OCI-LY1 (cell line): ENCODE results near the gene UBR4.

Source experiments
- H2AFZ ChIP-seq: fragments of 200-600 bp; sonication (generic), shearing (Covaris generic); 2 replicates; pipeline ENCODE4 v1.6.0; 2014; ENCODE audit warnings: antibody characterized with exemption, mild to moderate bottlenecking, low read length
- H3F3A ChIP-seq: fragments of 200-600 bp; sonication (generic), shearing (Covaris generic); 2 replicates; pipeline ENCODE4 v1.6.0; 2014; ENCODE audit warnings: mild to moderate bottlenecking, antibody characterized with exemption, low read length, moderate library complexity; ENCODE audit not compliant: insufficient read depth
- H3K27ac ChIP-seq: fragments of 200-600 bp; sonication (generic); 2 replicates; pipeline ENCODE4 v1.5.1; 2014; ENCODE audit warnings: low read length, mixed run types, mild to moderate bottlenecking, low read depth; ENCODE audit not compliant: poor library complexity, severe bottlenecking
- H3K27me3 ChIP-seq: fragments of 200-600 bp; sonication (generic); 2 replicates; pipeline ENCODE4 v1.6.0; 2014; ENCODE audit warnings: antibody characterized with exemption, mild to moderate bottlenecking, low read length, moderate library complexity; ENCODE audit not compliant: insufficient read depth
- H3K36me3 ChIP-seq: fragments of 200-600 bp; sonication (generic); 2 replicates; pipeline ENCODE4 v1.6.1; 2014; ENCODE audit warnings: mild to moderate bottlenecking, antibody characterized with exemption, low read length, moderate library complexity, mixed read lengths; ENCODE audit not compliant: insufficient read depth
- H3K4me1 ChIP-seq: fragments of 200-600 bp; sonication (generic); 2 replicates; pipeline ENCODE4 v1.5.1; 2014; ENCODE audit warnings: mild to moderate bottlenecking, low read length, moderate library complexity; ENCODE audit not compliant: insufficient read depth, severe bottlenecking
- H3K4me2 ChIP-seq: fragments of 200-600 bp; sonication (generic), shearing (Covaris generic); 2 replicates; pipeline ENCODE4 v1.6.1; 2014; ENCODE audit warnings: low read length
- H3K4me3 ChIP-seq: fragments of 200-600 bp; sonication (generic); 2 replicates; pipeline ENCODE4 v1.5.1; 2014; ENCODE audit warnings: low read length, low read depth, mild to moderate bottlenecking, mixed read lengths; ENCODE audit not compliant: poor library complexity, severe bottlenecking
- H3K79me2 ChIP-seq: fragments of 200-600 bp; shearing (Covaris generic); 2 replicates; pipeline ENCODE4 v1.6.1; 2016; ENCODE audit warnings: mixed run types, low read length, mixed read lengths; ENCODE audit not compliant: insufficient read depth
- H3K9ac ChIP-seq: fragments of 200-600 bp; sonication (generic), shearing (Covaris generic); 2 replicates; pipeline ENCODE4 v1.6.1; 2014; ENCODE audit warnings: mild to moderate bottlenecking, low read length, mixed read lengths
- H3K9me2 ChIP-seq: fragments of 200-600 bp; sonication (generic), shearing (Covaris generic); 2 replicates; pipeline ENCODE4 v1.6.1; 2014; ENCODE audit warnings: low read depth, mild to moderate bottlenecking, low read length, mixed read lengths
- H3K9me3 ChIP-seq: fragments of 200-600 bp; shearing (Covaris generic); 2 replicates; pipeline ENCODE4 v1.6.1; 2014; ENCODE audit warnings: low read length, mixed read lengths
- H4K20me1 ChIP-seq: fragments of 200-600 bp; sonication (generic), shearing (Covaris generic); 2 replicates; pipeline ENCODE4 v1.6.0; 2016; ENCODE audit warnings: mild to moderate bottlenecking, low read length; ENCODE audit not compliant: insufficient read depth
- EZH2 ChIP-seq: fragments of 200-600 bp; sonication (generic), shearing (Covaris generic); IDR thresholded peaks from 2 replicates; pipeline ENCODE4 v1.8.0; 2017; ENCODE audit warnings: borderline replicate concordance, mixed run types, mild to moderate bottlenecking, antibody characterized with exemption, low read length, moderate library complexity, mixed read lengths
- TF ChIP-seq, protein P1 (sequence below): fragments of 200-600 bp; sonication (generic), shearing (Covaris generic); IDR thresholded peaks from 2 replicates; pipeline ENCODE4 v1.5.1; 2017; ENCODE audit warnings: mild to moderate bottlenecking, antibody characterized with exemption, low read length, moderate library complexity, mixed read lengths

The UBR4 gene

DNA sequence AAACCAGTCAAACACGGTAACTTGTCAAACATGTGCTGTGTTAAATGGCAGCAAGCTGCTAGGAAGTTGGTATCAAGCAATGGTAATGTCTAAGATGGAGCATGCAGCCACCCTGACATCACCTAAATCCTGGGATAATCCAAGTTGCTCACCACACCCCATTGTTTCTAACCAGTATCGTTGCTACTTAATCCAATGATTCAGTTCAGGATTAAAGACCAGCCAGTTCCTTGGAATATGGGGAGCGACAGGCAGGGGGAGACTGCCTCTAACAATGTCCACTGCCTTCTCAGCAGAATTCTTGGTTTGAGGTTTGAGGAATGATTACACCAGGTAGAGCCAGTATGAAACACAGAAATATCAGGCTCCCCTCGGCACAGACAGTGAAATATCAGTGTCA, 131.5 kb downstream of the UBR4 start:
- Histone ChIP-seq H3K79me2 (no peaks in the 10 kb centered on the region), H3K4me2 (no peak overlapping the region), H4K20me1 (no peaks in the 10 kb centered on the region), H3K36me3 (peaks cover 98% of the 10 kb centered on the region), H3K27ac (no peak overlapping the region), H3K9ac (no peak overlapping the region), H3F3A (no peaks in the 10 kb centered on the region), H3K9me2 (no peaks in the 10 kb centered on the region), H2AFZ (no peak overlapping the region), H3K27me3 (no peaks in the 10 kb centered on the region), H3K4me1 (no peaks in the 10 kb centered on the region), H3K4me3 (no peak overlapping the region), H3K9me3 (no peaks in the 10 kb centered on the region)
- TF ChIP-seq EZH2: no peak
- TF ChIP-seq, protein P1, sequence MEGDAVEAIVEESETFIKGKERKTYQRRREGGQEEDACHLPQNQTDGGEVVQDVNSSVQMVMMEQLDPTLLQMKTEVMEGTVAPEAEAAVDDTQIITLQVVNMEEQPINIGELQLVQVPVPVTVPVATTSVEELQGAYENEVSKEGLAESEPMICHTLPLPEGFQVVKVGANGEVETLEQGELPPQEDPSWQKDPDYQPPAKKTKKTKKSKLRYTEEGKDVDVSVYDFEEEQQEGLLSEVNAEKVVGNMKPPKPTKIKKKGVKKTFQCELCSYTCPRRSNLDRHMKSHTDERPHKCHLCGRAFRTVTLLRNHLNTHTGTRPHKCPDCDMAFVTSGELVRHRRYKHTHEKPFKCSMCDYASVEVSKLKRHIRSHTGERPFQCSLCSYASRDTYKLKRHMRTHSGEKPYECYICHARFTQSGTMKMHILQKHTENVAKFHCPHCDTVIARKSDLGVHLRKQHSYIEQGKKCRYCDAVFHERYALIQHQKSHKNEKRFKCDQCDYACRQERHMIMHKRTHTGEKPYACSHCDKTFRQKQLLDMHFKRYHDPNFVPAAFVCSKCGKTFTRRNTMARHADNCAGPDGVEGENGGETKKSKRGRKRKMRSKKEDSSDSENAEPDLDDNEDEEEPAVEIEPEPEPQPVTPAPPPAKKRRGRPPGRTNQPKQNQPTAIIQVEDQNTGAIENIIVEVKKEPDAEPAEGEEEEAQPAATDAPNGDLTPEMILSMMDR: no peak

DNA sequence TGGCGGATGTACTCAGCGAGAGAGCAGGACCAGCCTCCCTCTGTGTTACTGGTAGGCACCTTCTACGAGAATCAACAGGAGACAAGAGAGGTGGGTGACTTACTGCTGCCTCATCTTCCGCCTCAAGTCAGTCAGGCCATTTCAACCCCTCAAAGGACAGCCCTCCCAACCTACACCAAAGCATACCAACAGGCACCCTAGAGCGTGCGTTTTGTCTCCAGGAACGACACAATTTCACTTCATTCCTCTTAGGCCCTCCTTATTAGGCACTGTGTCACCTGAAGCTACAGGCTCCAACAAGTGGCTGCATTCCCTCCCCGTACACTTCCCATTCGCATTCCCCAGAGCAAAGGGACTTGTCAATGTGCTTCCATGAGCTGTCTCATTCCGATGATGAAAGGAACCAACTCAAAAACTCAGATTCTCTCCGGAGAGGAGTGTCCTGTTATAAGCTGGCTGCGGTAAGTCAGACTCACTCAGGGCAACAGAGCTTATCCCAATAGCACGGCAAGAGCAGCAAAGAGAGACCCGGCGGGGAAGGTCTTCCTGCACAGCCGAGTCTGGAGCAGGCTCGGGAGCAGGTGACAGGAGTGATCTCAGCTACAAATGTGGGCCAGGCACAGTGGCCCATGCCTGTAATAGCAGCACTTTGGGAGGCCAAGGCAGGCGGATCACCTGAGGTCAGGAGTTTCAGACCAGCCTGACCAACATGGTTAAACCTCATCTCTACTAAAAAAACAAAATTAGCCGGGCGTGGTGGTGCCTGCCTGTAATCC, 133.0 kb downstream of the UBR4 start:
- H3K79me2 ChIP-seq: no peaks in the 10 kb centered on the region
- TF ChIP-seq, protein P1: no peak
- no peak for TF ChIP-seq EZH2
- H3K36me3 ChIP-seq: peaks cover 95% of the 10 kb centered on the region
- H3F3A ChIP-seq: no peaks in the 10 kb centered on the region
- H3K9me2 ChIP-seq: no peaks in the 10 kb centered on the region
- H3K4me2 ChIP-seq: no peak overlapping the region
- no peaks in the 10 kb centered on the region for H4K20me1 ChIP-seq
- H3K4me3 ChIP-seq: no peak overlapping the region
- H3K9ac ChIP-seq: no peak overlapping the region
- no peaks in the 10 kb centered on the region for H3K27me3 ChIP-seq
- no peaks in the 10 kb centered on the region for H3K4me1 ChIP-seq
- H3K9me3 ChIP-seq: no peaks in the 10 kb centered on the region
- H2AFZ ChIP-seq: no peak overlapping the region
- H3K27ac ChIP-seq: no peak overlapping the region

GRCh38 chr1:19074902-19075721, 135.0 kb downstream of the UBR4 start:
- TF ChIP-seq EZH2: no peak
- TF ChIP-seq, protein P1: no peak
- Histone ChIP-seq H3K4me1 (no peaks in the 10 kb centered on the region), H3K79me2 (no peaks in the 10 kb centered on the region), H4K20me1 (no peaks in the 10 kb centered on the region), H3K4me2 (no peak overlapping the region), H3K27ac (no peak overlapping the region), H3K9me2 (no peaks in the 10 kb centered on the region), H3K27me3 (0 out of 2 replicates have a peak, but pooled peaks cover 1% of the 10 kb centered on the region), H3K36me3 (peaks cover 76% of the 10 kb centered on the region), H3K9me3 (no peaks in the 10 kb centered on the region), H3K9ac (no peak overlapping the region), H3F3A (no peaks in the 10 kb centered on the region), H2AFZ (no peak overlapping the region), H3K4me3 (no peak overlapping the region)
